Measurements from ENCODE around the gene ZNF446. TPM values are rescaled to one million over a fixed set of nuclear protein-coding genes. Genes with fewer than 3 reads are reported as not detected.
A peak's percentile ranks its signal among the peaks of the same experiment; 100 is the strongest.
"Not testable (repeated sequence)": the region's sequence is repeated elsewhere in the genome, so short reads cannot be mapped to it uniquely, and the experiment has no call there.

The ZNF446 gene
- 4.9 and 5.4 TPM in 2 replicates for total RNA-seq

GRCh38 chr19:58475714-58476497 is at the start of gene ZNF446:
TSS of gene ZNF446 (plus strand) at chr19:58476352. CDS start at chr19:58477219, 867 bp downstream.
- DNase-seq (ENCODE audit: low read depth, low spot score) = peak; percentile 88

- no peak for DNase-seq (ENCODE audit: low read depth, low spot score)
Observed at GRCh38 chr19:58428617-58429016, 47.5 kb upstream of the ZNF446 start.

- no peak for DNase-seq (ENCODE audit: low read depth, low spot score)
Observed at GRCh38 chr19:58429745-58430144, 46.4 kb upstream of the ZNF446 start.

- DNase-seq (ENCODE audit: low read depth, low spot score) = no peak
Observed at GRCh38 chr19:58434217-58434616, 41.9 kb upstream of the ZNF446 start.

GRCh38 chr19:58439576-58440554 is 36.3 kb upstream of the ZNF446 start, which contains the start of gene ZNF132:
TSS of gene ZNF132 (minus strand) at chr19:58440153. CDS start at chr19:58439821, 332 bp downstream.
- peak; percentile 100 for DNase-seq (ENCODE audit: low read depth, low spot score)

GRCh38 chr19:58440556-58440955 is 35.6 kb upstream of the ZNF446 start:
- DNase-seq (ENCODE audit: low read depth, low spot score) = no peak

- not testable (repeated sequence) for DNase-seq (ENCODE audit: low read depth, low spot score)
Observed at GRCh38 chr19:58442986-58443385, 33.2 kb upstream of the ZNF446 start.

GRCh38 chr19:58448860-58449259 is 27.3 kb upstream of the ZNF446 start:
- DNase-seq (ENCODE audit: low read depth, low spot score) = not testable (repeated sequence)

- DNase-seq (ENCODE audit: low read depth, low spot score) = not testable (repeated sequence)
Observed at GRCh38 chr19:58449980-58450379, 26.2 kb upstream of the ZNF446 start.

GRCh38 chr19:58450856-58451357 is 25.2 kb upstream of the ZNF446 start:
- DNase-seq (ENCODE audit: low read depth, low spot score) = no peak

GRCh38 chr19:58451358-58452101 is 24.6 kb upstream of the ZNF446 start, which contains the start of gene ZNF324B:
TSS of gene ZNF324B (plus strand) at chr19:58451622. CDS start at chr19:58453702, 2,080 bp downstream.
- peak; percentile 80 for DNase-seq (ENCODE audit: low read depth, low spot score)

- no peak for DNase-seq (ENCODE audit: low read depth, low spot score)
Observed at GRCh38 chr19:58453743-58454142, 22.4 kb upstream of the ZNF446 start.

- no peak for DNase-seq (ENCODE audit: low read depth, low spot score)
Observed at GRCh38 chr19:58455306-58455705, 20.8 kb upstream of the ZNF446 start.

- no peak for DNase-seq (ENCODE audit: low read depth, low spot score)
Observed at GRCh38 chr19:58456111-58456510, 20.0 kb upstream of the ZNF446 start.

GRCh38 chr19:58460039-58460438 is 16.1 kb upstream of the ZNF446 start:
- no peak for DNase-seq (ENCODE audit: low read depth, low spot score)

GRCh38 chr19:58466089-58466759 is 9.9 kb upstream of the ZNF446 start:
- DNase-seq (ENCODE audit: low read depth, low spot score) = no peak

GRCh38 chr19:58466760-58467589 is 9.2 kb upstream of the ZNF446 start, which contains the start of gene ZNF324:
TSS of gene ZNF324 (plus strand) at chr19:58467080. CDS start at chr19:58469186, 2,106 bp downstream.
- peak; percentile 81 for DNase-seq (ENCODE audit: low read depth, low spot score)

- no peak for DNase-seq (ENCODE audit: low read depth, low spot score)
Observed at GRCh38 chr19:58468216-58468839, 7.8 kb upstream of the ZNF446 start.
